Measurements from ENCODE around the gene CHPT1. TPM values are rescaled to one million over a fixed set of nuclear protein-coding genes. Genes with fewer than 3 reads are reported as not detected.

The CHPT1 gene
- total and polyA plus RNA-seq, 4 donors: 48.5 to 53.1 (median 50.7) TPM

DNA sequence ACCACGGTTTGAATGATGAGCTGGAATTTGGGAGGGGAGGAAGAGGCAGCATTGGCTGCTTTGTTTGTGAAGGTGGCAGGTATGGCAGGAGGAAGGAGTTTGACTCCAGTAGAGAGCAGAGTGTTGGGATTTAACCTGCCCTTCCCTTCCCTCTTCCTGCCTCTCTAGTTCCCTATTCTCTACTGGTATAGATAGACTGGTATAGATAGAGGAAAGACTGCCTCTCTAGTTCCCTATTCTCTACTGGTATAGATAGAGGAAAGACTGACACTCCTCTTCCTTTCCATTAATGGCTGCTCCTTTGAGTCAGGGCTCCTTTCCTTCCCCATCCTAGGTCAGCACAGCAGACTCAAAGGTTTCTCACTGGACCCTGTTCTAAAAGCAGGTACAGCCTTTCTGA lies 50.3 kb downstream of the CHPT1 start:
- DNase-seq (ENCODE audit: low read depth in 4 of 6, low spot score in 6 of 6): no peak
- WGBS (ENCODE audit: insufficient coverage): no CpG with 5 or more reads among the region's 1 CpG
- Histone ChIP-seq H3K36me3 (ENCODE audit: control insufficient read depth, insufficient read depth, low read length) (peaks cover 29% of the 10 kb centered on the region), H3K27me3 (ENCODE audit: control insufficient read depth, insufficient read depth, low read length) (no peaks in the 10 kb centered on the region), H3K27ac (ENCODE audit: low read depth, low read length) (no peak overlapping the region), H3K9me3 (ENCODE audit: control insufficient read depth, insufficient read depth, low read length) (no peaks in the 10 kb centered on the region), H3K4me1 (ENCODE audit: control insufficient read depth, insufficient read depth, low read length) (no peaks in the 10 kb centered on the region), H3K4me3 (ENCODE audit: low read depth, low read length) (no peak overlapping the region)

DNA sequence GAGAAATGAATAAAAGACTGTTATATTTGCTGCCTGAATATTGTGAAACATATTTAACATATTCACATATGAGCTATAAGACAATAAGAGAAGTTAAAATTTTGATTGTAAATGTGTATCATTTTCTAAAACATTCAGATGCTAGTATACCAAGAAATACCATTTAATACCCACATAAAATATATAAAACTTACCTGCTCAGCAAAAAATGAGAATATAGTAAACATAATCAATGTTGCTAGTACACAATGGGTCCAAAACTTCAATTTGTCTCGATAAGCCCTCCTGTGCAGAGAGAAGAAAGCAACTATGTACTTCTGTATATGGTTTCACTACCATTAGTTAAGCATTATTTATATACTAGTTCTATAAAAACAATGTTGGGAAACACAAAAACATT lies 51.5 kb downstream of the CHPT1 start:
- Histone ChIP-seq H3K27me3 (ENCODE audit: control insufficient read depth, insufficient read depth, low read length) (no peaks in the 10 kb centered on the region), H3K4me3 (ENCODE audit: low read depth, low read length) (no peak overlapping the region), H3K36me3 (ENCODE audit: control insufficient read depth, insufficient read depth, low read length) (peaks cover 27% of the 10 kb centered on the region), H3K4me1 (ENCODE audit: control insufficient read depth, insufficient read depth, low read length) (no peaks in the 10 kb centered on the region), H3K9me3 (ENCODE audit: control insufficient read depth, insufficient read depth, low read length) (no peaks in the 10 kb centered on the region), H3K27ac (ENCODE audit: low read depth, low read length) (no peak overlapping the region)
- no CpG with 5 or more reads among the region's 1 CpG for WGBS (ENCODE audit: insufficient coverage)
- no peak for DNase-seq (ENCODE audit: low read depth in 4 of 6, low spot score in 6 of 6)

DNA sequence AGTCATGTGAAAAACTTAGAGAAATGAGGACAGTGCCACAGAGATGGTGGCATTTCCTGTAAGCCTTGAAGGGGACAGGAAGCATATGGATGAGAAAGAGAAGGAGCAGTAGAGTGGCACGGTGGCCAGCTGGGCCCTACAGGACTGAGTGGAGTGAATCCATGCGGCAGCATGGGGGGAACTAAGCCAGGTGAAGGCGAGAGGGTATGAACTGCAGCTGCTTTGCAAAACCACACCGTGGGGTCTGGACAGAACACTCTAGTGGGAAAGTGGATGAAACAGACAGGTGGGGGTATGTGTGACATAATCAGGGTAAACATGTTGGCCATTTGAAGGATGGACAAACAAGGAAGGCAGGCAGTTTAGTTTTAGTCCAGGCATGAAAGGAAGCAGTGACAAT lies 52.2 kb downstream of the CHPT1 start:
- Histone ChIP-seq H3K36me3 (ENCODE audit: control insufficient read depth, insufficient read depth, low read length) (peaks cover 26% of the 10 kb centered on the region), H3K4me3 (ENCODE audit: low read depth, low read length) (no peak overlapping the region), H3K4me1 (ENCODE audit: control insufficient read depth, insufficient read depth, low read length) (no peaks in the 10 kb centered on the region), H3K27me3 (ENCODE audit: control insufficient read depth, insufficient read depth, low read length) (no peaks in the 10 kb centered on the region), H3K27ac (ENCODE audit: low read depth, low read length) (no peak overlapping the region), H3K9me3 (ENCODE audit: control insufficient read depth, insufficient read depth, low read length) (no peaks in the 10 kb centered on the region)
- no peak for DNase-seq (ENCODE audit: low read depth in 4 of 6, low spot score in 6 of 6)
- 90% methylated on average over 4 of the region's 4 CpGs for WGBS (ENCODE audit: insufficient coverage)

DNA sequence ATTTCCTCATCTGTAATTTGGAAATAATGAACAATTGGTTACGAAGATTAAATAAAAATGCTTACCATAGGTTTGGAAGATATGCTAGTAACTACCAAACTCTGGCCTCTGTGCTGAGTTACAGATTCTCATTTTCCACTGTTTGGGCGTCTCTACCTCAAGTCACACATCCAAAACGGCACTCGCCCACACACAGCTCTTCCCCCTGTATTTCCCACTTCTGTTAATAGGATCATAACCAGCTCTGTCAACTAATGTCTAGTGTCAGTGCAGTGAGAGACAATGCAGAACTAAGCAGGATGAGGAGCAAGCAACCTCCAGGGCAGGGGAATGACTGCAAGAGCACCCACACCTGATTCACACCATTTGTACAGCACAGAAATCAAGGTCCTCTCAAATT lies 52.7 kb downstream of the CHPT1 start:
- DNase-seq (ENCODE audit: low read depth in 4 of 6, low spot score in 6 of 6): no peak
- no peaks in the 10 kb centered on the region for H3K27me3 ChIP-seq (ENCODE audit: control insufficient read depth, insufficient read depth, low read length)
- WGBS (ENCODE audit: insufficient coverage): 80% methylated on average over 1 of the region's 4 CpGs
- no peaks in the 10 kb centered on the region for H3K4me1 ChIP-seq (ENCODE audit: control insufficient read depth, insufficient read depth, low read length)
- no peak overlapping the region for H3K27ac ChIP-seq (ENCODE audit: low read depth, low read length)
- H3K4me3 ChIP-seq (ENCODE audit: low read depth, low read length): no peak overlapping the region
- H3K36me3 ChIP-seq (ENCODE audit: control insufficient read depth, insufficient read depth, low read length): peaks cover 26% of the 10 kb centered on the region
- H3K9me3 ChIP-seq (ENCODE audit: control insufficient read depth, insufficient read depth, low read length): no peaks in the 10 kb centered on the region

DNA sequence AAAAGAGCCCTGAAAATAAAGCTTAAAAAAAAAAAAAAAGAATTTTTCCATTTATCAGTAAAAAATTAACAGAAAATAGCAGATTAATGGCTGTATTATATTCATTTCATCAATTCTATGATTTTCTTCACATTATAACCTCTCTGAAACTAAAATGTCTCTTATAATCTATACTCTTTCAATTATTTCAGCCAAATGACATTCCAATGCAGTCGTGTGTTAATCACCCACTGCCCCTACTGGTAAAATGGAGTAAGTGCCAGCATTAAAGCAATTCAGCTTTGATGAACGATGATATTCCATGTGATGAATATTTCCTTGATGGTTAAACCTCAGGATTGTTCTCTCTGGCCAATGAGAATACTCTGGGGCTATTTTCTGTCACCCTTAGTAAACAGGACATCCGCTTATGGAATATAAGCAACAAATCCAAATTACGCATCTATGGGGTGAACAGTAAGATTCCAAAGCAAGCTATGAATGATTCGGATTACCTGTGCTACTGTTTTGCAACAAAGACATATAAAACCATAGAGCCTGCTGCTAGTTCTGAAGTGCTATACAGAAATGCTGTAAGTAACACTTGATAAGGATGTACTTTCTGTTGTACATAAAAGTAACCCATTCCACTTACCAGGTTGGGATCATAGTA lies 62.1 kb downstream of the CHPT1 start:
- peaks cover 8% of the 10 kb centered on the region for H3K36me3 ChIP-seq (ENCODE audit: control insufficient read depth, insufficient read depth, low read length)
- 100% methylated on average over 2 of the region's 5 CpGs for WGBS (ENCODE audit: insufficient coverage)

DNA sequence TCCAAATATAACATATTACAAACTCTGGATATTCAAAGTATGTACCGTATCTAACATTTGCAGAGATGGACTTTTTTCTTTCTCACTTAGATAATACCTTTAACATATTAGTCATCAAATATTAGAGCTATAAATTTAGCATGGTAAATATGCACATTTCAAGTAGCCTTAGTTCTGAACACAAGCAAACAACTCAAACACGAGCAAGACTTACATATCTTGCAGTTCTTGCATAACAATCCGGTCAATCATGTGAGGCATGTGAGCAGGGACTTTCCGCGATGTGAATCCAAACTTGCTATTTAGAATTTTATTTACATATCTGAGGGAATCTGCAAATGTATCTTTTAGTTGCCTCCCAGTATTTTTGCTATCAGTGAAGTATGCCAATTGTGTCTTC lies 63.9 kb downstream of the CHPT1 start:
- Histone ChIP-seq H3K36me3 (ENCODE audit: control insufficient read depth, insufficient read depth, low read length) (peaks cover 8% of the 10 kb centered on the region), H3K4me3 (ENCODE audit: low read depth, low read length) (no peak overlapping the region), H3K27me3 (ENCODE audit: control insufficient read depth, insufficient read depth, low read length) (no peaks in the 10 kb centered on the region), H3K4me1 (ENCODE audit: control insufficient read depth, insufficient read depth, low read length) (no peaks in the 10 kb centered on the region), H3K27ac (ENCODE audit: low read depth, low read length) (no peak overlapping the region), H3K9me3 (ENCODE audit: control insufficient read depth, insufficient read depth, low read length) (no peaks in the 10 kb centered on the region)
- no CpG with 5 or more reads among the region's 5 CpGs for WGBS (ENCODE audit: insufficient coverage)
- no peak for DNase-seq (ENCODE audit: low read depth in 4 of 6, low spot score in 6 of 6)

More for the DNA sequence above, 62.1 kb downstream of the CHPT1 start:
- Histone ChIP-seq H3K4me1 (ENCODE audit: control insufficient read depth, insufficient read depth, low read length) (no peaks in the 10 kb centered on the region), H3K27me3 (ENCODE audit: control insufficient read depth, insufficient read depth, low read length) (no peaks in the 10 kb centered on the region), H3K27ac (ENCODE audit: low read depth, low read length) (no peak overlapping the region), H3K9me3 (ENCODE audit: control insufficient read depth, insufficient read depth, low read length) (no peaks in the 10 kb centered on the region), H3K4me3 (ENCODE audit: low read depth, low read length) (no peak overlapping the region)
- DNase-seq (ENCODE audit: low read depth in 4 of 6, low spot score in 6 of 6): peak in 2 of 6 donors; percentile 35 to 61

DNA sequence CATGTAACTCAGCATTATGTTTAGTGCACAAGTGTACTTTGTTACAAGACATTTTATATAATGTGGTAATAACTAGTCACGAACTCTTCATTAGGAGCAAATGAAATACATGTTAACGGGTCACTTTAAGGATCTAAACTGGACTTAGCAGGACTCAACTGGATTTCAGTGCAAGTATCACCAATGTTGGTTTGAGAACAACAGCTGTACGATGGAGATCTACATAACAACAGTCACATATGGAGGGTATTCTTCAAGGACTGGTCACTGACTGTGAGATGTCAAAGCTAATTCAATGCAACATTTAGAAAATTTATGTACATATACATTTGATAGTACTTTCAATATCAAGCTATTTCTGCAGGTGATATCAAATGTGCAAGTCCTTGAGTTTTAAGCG lies 64.3 kb downstream of the CHPT1 start:
- WGBS (ENCODE audit: insufficient coverage): no CpG with 5 or more reads among the region's 4 CpGs
- Histone ChIP-seq H3K36me3 (ENCODE audit: control insufficient read depth, insufficient read depth, low read length) (peaks cover 8% of the 10 kb centered on the region), H3K4me1 (ENCODE audit: control insufficient read depth, insufficient read depth, low read length) (no peaks in the 10 kb centered on the region), H3K27ac (ENCODE audit: low read depth, low read length) (no peak overlapping the region), H3K9me3 (ENCODE audit: control insufficient read depth, insufficient read depth, low read length) (no peaks in the 10 kb centered on the region), H3K4me3 (ENCODE audit: low read depth, low read length) (no peak overlapping the region), H3K27me3 (ENCODE audit: control insufficient read depth, insufficient read depth, low read length) (no peaks in the 10 kb centered on the region)
- DNase-seq (ENCODE audit: low read depth in 4 of 6, low spot score in 6 of 6): no peak

DNA sequence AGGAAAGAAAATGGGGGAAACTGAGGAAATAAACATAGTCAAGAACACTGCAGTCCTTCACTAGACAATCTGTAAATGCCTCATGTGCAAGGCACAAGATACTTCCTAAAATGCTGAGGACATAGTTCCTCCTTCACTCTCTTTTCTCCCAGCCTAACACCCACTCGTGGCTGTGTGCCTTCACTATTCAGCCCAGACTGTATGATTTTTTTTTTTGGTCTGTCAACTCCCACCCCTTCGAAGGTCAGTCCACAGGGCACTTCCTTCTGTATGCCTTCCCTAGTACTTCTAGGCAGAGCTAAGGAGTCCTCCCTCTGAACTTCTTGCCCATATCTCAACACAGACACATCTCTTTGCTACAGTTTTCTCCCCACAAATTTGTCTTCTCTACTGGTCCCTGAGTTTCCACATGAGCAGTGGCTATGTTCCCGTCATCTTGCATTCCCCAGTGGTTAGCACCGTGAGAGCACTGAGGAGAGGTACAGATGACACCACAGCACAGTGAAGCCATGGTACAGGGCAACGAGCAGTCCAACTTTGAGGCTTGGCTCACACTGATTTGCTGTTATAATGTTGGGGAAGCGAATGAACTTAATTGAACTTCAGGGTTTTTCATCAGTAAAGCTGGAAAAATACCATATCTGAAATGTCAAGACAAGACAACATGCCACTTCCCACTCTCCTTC lies 65.9 kb downstream of the CHPT1 start:
- no peaks in the 10 kb centered on the region for H3K9me3 ChIP-seq (ENCODE audit: control insufficient read depth, insufficient read depth, low read length)
- H3K4me3 ChIP-seq (ENCODE audit: low read depth, low read length): no peak overlapping the region
- H3K36me3 ChIP-seq (ENCODE audit: control insufficient read depth, insufficient read depth, low read length): peaks cover 8% of the 10 kb centered on the region
- H3K27ac ChIP-seq (ENCODE audit: low read depth, low read length): no peak overlapping the region
- 85% methylated on average over 5 of the region's 6 CpGs for WGBS (ENCODE audit: insufficient coverage)
- no peak for DNase-seq (ENCODE audit: low read depth in 4 of 6, low spot score in 6 of 6)
- no peaks in the 10 kb centered on the region for H3K27me3 ChIP-seq (ENCODE audit: control insufficient read depth, insufficient read depth, low read length)
- H3K4me1 ChIP-seq (ENCODE audit: control insufficient read depth, insufficient read depth, low read length): no peaks in the 10 kb centered on the region

DNA sequence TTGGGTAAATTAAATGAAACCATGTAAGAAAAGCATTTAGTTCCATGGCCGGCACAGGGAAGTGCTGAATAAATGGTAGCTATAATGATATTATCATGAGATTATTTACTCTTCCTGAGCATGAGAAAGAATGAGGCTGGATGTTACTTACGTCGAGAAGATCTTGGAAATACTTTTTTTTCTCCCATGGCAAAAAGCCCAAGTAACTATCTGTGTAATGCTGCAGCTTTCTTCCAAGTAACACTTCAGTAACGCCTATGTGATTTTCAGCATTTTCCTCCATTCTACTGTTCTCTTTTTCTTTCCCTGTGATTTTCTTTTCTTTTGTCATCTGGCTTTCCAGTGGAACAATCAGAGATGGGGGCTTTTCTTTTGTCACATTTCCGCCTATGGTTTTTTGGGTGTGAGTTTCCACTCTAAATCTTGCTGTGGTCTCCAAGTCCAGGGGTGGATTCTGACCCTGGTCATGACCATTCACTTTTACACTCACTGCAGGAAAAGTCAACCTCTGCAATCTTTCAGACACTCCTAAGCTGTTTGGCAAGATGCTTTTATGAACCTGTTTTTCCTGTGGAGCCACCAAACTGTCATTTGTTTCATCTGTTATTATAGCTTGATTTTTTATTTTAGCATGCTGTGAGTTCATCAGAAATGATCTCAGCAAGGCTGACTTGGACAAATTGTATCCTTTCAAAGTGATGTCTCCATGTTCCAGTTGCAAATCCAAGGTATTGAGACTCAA lies 66.8 kb downstream of the CHPT1 start:
- H3K9me3 ChIP-seq (ENCODE audit: control insufficient read depth, insufficient read depth, low read length): no peaks in the 10 kb centered on the region
- no peak overlapping the region for H3K27ac ChIP-seq (ENCODE audit: low read depth, low read length)
- peak in 1 of 6 donors; percentile 32 for DNase-seq (ENCODE audit: low read depth in 4 of 6, low spot score in 6 of 6)
- H3K4me1 ChIP-seq (ENCODE audit: control insufficient read depth, insufficient read depth, low read length): no peaks in the 10 kb centered on the region
- no peaks in the 10 kb centered on the region for H3K27me3 ChIP-seq (ENCODE audit: control insufficient read depth, insufficient read depth, low read length)
- no CpG with 5 or more reads among the region's 5 CpGs for WGBS (ENCODE audit: insufficient coverage)
- no peak overlapping the region for H3K4me3 ChIP-seq (ENCODE audit: low read depth, low read length)
- H3K36me3 ChIP-seq (ENCODE audit: control insufficient read depth, insufficient read depth, low read length): peaks cover 7% of the 10 kb centered on the region

Data from spinal cord (tissue), 10 donors.